ENCODE measurements around the gene TIRAP.
A peak's percentile ranks its signal among the peaks of the same experiment; 100 is the strongest.

The TIRAP gene

DNA sequence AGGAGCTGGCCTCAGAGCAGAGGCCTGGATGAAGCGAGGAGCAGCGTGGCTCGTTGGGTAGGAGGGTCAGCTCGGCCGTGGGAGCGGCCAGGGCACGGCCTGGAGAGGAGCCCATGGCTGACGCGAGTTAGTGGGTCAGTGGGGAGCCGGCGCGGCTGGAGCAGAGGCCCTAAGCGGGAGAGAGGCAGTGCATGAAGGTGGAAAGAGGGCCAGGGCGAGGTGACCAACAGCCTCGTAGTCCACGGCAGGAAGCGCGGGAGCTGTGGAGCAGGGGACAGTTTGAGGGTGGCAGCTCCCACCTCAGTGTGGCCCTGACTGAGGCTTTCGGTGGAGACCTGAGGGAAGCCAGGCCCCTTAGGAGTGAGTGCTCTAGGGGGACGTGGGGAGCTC is 45.1 kb downstream of the TIRAP start:
- no peak for DNase-seq

GRCh38 chr11:126328444-126328843 is 45.6 kb downstream of the TIRAP start:
- peak; percentile 70 for DNase-seq

- DNase-seq = no peak
Observed at GRCh38 chr11:126328938-126329643, 46.2 kb downstream of the TIRAP start.

DNA sequence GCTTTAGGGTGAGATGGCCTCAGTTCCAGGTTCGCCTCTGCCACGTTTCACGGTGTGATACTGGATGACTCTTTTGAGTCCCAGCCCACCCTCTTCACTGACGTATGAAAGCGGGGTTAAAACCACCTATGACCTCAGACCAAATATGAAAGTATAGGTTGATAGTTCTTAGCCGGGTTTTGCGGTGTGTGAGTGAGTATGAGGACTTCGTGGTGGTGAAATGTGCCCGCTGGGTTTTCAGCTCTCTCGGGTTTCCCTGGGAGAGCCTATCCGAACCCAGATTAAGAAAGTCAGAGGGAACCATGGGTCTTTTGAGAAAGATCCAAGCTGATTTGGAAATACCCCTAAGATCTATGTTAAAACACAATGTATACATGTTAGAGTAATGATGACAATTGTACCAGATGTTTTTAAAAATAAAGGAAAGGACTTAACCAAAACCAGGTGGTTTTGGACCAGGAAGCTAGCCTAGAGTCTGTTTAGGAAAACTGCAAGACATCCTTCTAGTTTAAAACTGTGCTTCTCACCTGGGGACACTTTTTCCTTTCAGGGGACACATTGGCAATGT is 46.8 kb downstream of the TIRAP start:
- no peak for DNase-seq

DNA sequence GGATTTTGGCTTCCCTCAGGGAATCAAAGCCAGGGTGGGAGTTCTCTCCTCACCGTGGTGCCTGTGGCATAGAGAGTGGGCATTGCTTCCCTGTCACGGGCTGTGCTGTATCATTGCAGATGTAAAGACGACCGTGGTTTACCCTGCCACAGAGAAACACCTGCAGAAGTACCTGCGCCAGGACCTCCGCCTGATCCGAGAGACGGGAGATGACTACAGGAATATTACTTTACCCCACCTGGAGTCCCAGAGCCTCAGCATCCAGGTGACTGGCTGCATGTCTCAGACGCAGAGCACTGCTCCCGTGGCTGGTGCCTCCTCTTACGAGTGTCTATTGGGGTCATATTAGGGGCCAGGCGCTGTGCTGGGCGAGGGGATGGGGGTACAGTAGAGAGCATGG is 48.4 kb downstream of the TIRAP start:
- no peak for DNase-seq

DNA sequence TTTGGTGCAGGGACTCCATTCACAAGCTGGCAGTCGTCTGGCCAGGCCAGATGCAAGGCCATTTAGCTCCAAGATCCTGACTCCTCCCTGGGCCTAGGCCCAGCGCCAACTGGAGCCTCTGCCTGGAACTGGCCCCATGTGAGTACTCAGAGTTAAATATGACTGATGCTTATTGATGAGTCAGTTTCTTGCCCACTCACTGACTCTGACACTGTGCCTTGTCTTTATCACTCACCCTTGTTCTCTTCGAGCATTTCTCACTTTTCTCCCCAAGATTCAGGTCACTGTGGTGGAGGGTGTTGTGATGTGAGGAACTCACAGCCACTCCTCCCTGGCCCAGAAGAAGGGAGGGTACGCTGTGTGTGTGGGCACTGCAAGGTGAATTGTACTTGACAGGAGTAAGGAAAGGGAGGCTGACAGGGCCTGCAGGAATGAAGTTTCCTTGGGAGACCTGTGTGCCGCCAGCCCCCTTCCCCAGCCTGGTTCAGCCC is 49.4 kb downstream of the TIRAP start:
- no peak for DNase-seq

GRCh38 chr11:126333142-126333541 is 50.2 kb downstream of the TIRAP start:
- DNase-seq = no peak

DNA sequence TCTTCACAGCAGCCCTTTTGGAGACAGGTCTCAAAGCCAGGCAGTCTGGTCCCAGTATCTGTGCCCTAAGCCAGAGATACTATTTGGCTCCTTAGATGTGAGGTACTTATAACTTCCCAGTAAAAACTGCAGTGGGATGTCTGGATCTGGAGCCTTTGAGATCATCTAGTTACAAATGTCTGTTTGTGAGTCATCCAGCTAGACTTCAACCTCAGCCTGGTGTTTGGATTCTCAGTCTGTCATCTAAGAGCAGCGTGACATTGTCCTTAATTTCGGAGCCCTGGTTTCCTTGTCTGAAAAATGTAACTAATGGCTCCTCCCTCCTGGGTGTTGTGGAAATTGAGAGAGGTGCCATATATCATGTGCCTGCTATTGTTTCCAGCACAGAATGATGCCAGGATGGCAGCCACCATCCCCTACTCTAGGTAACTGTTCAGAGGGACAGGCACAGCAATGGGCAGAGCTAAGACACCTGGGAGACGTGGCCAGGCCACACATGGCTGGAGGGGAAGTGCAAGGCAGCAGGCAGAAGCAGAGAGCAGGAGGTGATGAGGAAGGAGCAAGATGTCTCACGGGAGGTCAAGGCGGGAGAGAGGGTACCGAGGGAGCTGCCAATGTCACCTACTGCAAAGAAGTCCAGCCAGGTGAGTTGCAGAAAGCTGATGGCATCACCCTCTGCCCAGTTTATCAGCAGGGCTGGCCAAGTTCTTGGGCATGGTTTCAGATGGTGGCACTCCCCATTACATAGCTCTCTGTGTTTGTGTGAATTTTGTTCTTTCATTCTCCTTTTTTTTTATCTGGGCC is 52.0 kb downstream of the TIRAP start:
- no peak for DNase-seq

DNA sequence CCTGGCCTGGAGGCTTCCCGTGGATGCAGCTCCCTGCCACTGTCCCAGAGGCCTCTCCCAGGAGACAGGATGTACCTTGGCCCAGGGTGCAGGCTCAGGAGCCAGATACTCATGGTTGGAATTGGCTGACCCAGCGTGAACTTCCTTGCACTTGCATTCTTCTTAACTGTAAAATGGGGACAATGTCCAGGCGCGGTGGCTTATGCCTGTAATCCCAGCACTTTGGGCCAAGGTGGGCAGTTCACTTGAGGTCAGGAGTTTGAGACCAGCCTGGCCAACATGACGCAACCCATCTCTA is 52.5 kb downstream of the TIRAP start:
- no peak for DNase-seq

DNA sequence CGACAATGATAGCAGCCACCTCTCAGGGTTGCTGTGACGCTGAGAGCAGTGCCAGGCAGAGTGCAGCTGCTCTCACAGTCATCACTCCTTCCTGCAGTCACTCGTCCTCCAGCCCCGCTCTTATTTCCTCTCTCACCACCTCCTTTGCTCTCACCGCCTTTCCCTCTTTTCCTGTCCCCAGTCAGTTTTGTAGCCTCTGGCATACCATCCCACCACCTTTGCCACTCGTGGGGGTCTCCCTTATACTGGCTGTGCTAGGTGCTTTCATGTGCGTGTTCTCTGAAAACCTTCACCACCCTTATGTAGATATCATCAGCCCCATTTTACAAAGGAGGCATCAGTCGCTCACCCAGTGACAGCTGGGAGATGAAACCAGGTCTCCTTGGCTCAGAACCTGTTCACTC is 53.2 kb downstream of the TIRAP start:
- DNase-seq = no peak

DNA sequence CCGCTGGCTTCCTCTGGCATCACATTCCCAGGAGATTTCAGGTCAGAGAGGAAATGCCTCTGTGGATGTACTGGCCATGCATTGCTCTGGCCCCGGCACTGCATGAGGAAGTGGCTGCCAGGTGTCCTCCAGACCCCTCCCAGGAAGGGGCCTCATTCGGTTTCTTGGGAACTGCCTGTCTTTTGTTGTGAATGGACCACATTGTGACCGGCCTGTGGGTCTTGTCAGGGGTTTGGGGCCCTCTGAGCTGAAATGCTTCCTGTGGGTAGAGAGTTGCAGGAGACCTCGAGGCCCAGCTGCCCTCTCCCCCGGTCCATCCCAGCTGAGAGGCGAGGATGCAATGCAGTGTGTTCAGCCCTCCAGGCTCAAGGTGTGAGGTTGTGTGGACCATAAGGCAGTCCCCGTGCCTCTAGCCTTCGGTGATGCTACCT is 53.8 kb downstream of the TIRAP start:
- DNase-seq = peak; percentile 25

DNA sequence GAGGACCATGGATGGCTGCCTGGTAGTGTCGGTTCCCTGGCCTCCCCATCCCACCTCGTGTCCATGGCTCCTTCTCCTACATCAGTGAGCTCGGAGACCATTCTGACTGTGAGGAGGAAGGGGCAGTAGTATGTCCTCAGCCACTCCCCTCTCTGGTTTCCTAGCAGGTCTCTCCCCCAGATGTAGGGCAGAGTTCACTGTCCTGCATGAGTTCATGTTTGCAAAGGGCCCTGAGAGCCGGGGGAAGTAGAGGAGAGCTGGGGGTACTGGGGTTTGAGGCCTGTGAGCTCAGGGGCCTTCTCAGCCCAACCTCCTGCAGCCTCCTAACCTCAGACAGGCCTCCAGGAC is 54.2 kb downstream of the TIRAP start:
- no peak for DNase-seq

DNA sequence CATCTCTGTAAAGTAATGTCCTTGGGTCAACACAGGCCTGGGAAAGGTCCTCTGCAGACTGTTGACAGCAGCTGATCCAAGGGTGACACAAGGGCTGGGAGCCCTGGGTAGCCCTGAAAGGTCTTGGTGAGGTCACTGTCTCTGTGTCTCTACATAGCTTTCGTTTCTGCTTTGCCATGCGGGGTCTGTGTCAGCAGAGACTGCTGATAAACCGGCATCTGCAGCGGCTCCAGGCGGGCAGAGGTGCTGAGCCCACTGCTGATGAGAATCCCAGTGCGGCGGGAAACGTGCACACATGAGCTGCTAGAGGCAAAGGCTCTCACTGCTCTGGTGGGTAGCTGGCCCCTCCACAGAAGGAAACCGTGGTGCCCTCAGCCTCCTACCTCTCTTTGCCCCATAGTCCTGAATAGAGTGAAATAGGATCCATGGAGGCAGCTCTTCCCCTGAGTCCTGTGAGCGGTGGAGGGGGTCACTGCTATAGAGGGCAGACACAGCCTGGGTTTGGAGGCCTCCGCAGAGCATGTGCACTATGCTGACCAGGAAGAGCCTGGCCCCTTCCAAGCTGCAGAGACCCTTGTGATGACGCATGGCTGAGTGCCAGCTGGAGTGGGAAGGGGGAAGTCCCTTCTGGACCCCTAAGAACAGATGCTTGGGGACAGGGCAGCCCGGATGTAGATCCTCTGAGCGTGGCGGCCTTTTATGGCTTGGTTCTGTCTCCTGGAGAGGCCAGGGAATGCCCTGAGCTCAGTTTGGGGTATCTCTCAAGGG is 54.8 kb downstream of the TIRAP start:
- no peak for DNase-seq

DNA sequence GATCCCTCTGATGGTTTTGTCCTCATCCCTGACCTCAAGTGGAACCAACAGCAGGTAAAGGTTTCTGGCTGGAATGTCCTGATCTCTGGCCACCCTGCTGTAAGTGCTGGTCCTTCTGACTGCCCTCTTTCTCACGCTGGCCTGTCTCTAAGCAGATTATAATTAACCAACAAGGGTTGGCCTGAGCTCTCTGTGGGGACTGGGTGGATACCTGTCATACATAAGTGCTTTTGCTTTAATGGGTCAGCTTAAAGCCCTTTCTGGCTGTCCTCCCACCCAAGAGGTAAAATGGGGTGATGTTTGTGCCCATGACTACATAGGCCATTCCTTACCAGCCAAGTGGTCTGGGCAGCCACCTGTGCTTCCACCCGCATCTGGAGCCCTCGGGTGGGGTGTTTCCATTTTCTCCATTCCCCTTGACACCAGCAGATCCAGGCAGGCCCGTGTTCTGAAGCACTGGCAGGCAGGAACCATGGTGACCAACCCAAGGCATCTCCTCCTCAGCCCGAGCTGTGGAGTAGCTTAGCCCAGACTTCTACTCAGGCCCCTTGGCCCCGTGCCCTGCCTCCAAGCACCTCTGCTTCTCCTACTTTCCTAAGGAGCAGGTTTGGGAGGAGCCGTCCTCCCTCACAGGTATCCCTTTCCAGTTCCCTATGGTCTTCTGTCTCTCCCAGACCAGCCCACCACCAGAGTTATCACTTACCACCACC is 55.6 kb downstream of the TIRAP start:
- no peak for DNase-seq

GRCh38 chr11:126339073-126339862 is 56.4 kb downstream of the TIRAP start:
- no peak for DNase-seq

- DNase-seq = no peak
Observed at GRCh38 chr11:126339863-126340434, 57.1 kb downstream of the TIRAP start.

- no peak for DNase-seq
Observed at GRCh38 chr11:126340960-126341606, 58.2 kb downstream of the TIRAP start.

DNA sequence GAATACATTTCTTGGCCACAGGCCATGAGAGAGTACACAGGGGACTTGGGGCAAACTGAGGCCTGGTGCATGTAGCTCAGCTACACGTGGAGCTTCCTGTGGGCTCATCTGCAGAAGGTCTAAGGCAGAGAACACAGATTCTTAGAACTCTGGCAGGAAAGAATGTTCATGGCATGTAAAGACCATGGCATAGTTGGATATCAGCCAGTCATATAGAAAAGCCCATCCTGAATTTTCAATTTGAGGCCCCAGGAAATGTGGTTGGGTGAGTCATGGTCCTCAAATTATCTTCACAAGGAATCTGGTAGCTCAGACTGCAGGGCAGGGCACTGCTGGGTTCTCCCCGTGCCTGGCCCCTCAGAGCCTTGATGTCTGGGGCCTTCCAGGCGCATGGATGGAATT is 58.9 kb downstream of the TIRAP start:
- no peak for DNase-seq

GRCh38 chr11:126343051-126343450 is 60.2 kb downstream of the TIRAP start:
- DNase-seq = no peak

Measured in NCI-H69 (cell line).